ENCODE results near the gene FLAD1. TPM values are rescaled to one million over a fixed set of nuclear protein-coding genes. Genes with fewer than 3 reads are reported as not detected.

FLAD1 gene
- total RNA-seq, 1 experiment from 2014 or later: 58.4 TPM

GRCh38 chr1:155017946-155018316, 34.8 kb downstream of the FLAD1 start (continued):
- no peak for TF ChIP-seq MAX (IDR thresholded peaks at IDR 0.05)
- no peak for TF ChIP-seq SP1 (IDR thresholded peaks at IDR 0.05; ENCODE audit: low read depth)
- no peak for TF ChIP-seq EGR1 (IDR thresholded peaks at IDR 0.05; ENCODE audit: low read depth)
- no peak for TF ChIP-seq POLR2A (IDR thresholded peaks at IDR 0.05; ENCODE audit: borderline replicate concordance, extremely low read depth, insufficient read depth, insufficient read length)
- TF ChIP-seq SIN3A (IDR thresholded peaks at IDR 0.05; ENCODE audit: low read depth): no peak
- no peak for TF ChIP-seq ZFX (IDR thresholded peaks at IDR 0.05)
- TF ChIP-seq JUND (IDR thresholded peaks at IDR 0.05): no peak
- no peak for TF ChIP-seq CEBPB (IDR thresholded peaks at IDR 0.05; ENCODE audit: low read depth)
- TF ChIP-seq FOSL1 (IDR thresholded peaks at IDR 0.05; ENCODE audit: low read depth): no peak
- TF ChIP-seq EZH2 (IDR thresholded peaks at IDR 0.05): no peak
- no peak for TF ChIP-seq POLR2AphosphoS5 (IDR thresholded peaks at IDR 0.05; ENCODE audit: low read depth, low read length)
- no peak for TF ChIP-seq YY1 (IDR thresholded peaks at IDR 0.05; ENCODE audit: extremely low read depth, insufficient replicate concordance, low read depth, low read length)

- TF ChIP-seq FOSL1 (IDR thresholded peaks at IDR 0.05; ENCODE audit: low read depth) (no peak), JUND (IDR thresholded peaks at IDR 0.05) (no peak), YY1 (IDR thresholded peaks at IDR 0.05; ENCODE audit: extremely low read depth, insufficient replicate concordance, low read depth, low read length) (no peak), REST (IDR thresholded peaks at IDR 0.05; ENCODE audit: low read depth) (no peak), EZH2phosphoT487 (IDR thresholded peaks at IDR 0.05; ENCODE audit: borderline replicate concordance) (no peak), ATF3 (IDR thresholded peaks at IDR 0.05) (no peak), POLR2AphosphoS5 (IDR thresholded peaks at IDR 0.05; ENCODE audit: low read depth, low read length) (no peak; the same call in 1 of the 2 replicates), RAD21 (IDR thresholded peaks at IDR 0.05; ENCODE audit: low read depth) (no peak), SP1 (IDR thresholded peaks at IDR 0.05; ENCODE audit: low read depth) (no peak), MAX (IDR thresholded peaks at IDR 0.05) (no peak), EZH2 (IDR thresholded peaks at IDR 0.05) (no peak)
- H3K4me3 ChIP-seq (replicated peaks in 1 of 2; ENCODE audit: low read depth in 1 of 2, low read length in 2 of 2): no peak overlapping the region
- no peak for ATAC-seq
- H3K27me3 ChIP-seq (ENCODE audit: insufficient read depth, low read length): no peaks in the 10 kb centered on the region
- ChIA-PET CTCF (no interaction called here), POLR2A (no interaction called here), RAD21 (ENCODE audit: low non-redundant PET in 1 of 2, low total read pairs in 2 of 2, uncharacterized antibody in 2 of 2, unreplicated experiment in 2 of 2) (no interaction called here)
- no peaks in the 10 kb centered on the region for H3K9me2 ChIP-seq (ENCODE audit: insufficient read depth)
- peaks cover 6 to 25% of the 10 kb centered on the region in 2 experiments; a peak in 3 of 4 replicates for H3K36me3 ChIP-seq (ENCODE audit: control insufficient read depth in 1 of 2, insufficient read depth in 2 of 2, low read length in 2 of 2)
- peak overlapping the region; percentile 82 for H3K4me2 ChIP-seq (ENCODE audit: low read length)
- H3K27ac ChIP-seq (ENCODE audit: low read depth, low read length): peak overlapping the region; percentile 20; the same call in 1 of the 2 replicates
- H3K9me3 ChIP-seq (ENCODE audit: control insufficient read depth in 1 of 2, insufficient read depth in 1 of 2, low read depth in 1 of 2, low read length in 2 of 2): no peaks in the 10 kb centered on the region
- no peaks in the 10 kb centered on the region for H4K20me1 ChIP-seq (ENCODE audit: insufficient read depth)
- intact Hi-C loops (cut with micrococcal nuclease): no loop called here
- H2AFZ ChIP-seq (ENCODE audit: low read depth, low read length, poor library complexity, severe bottlenecking): no peak overlapping the region
- no peaks in the 10 kb centered on the region for H3K79me2 ChIP-seq (ENCODE audit: insufficient read depth, low read length)
- no TSS peak for BruUV-seq (replicated peaks)
- DNase-seq (ENCODE audit: low read depth, low spot score): no peak
- 0 out of 2 replicates have a peak overlapping the region, but pooled peaks have one; percentile 60 for H3K9ac ChIP-seq (ENCODE audit: low read length)
- peaks cover 34 to 65% of the 10 kb centered on the region in 2 experiments for H3K4me1 ChIP-seq (ENCODE audit: control insufficient read depth in 1 of 2, insufficient read depth in 2 of 2, low read length in 2 of 2)
Measured at GRCh38 chr1:155018617-155019348, 35.6 kb downstream of the FLAD1 start.

All from HCT116 (cell line).